Testis (tissue), 2 donors: Measurements from ENCODE around the gene RAB3C.

ENCODE experiments used
- CTCF ChIP-seq, 3 experiments: fragments of 450-650 bp in 2 of 3; fragments of 200-600 bp in 1 of 3; sonication (generic) in 1 of 3; IDR thresholded peaks; one replicate each; pipeline ENCODE4 v1.5.1; 2016 to 2019; ENCODE audit warnings: antibody characterized with exemption in 3 of 3, mild to moderate bottlenecking in 2 of 3, moderate library complexity in 1 of 3
- POLR2A ChIP-seq: fragments of 450-650 bp; IDR thresholded peaks from one replicate; pipeline ENCODE4 v1.6.1; 2017; ENCODE audit warnings: antibody characterized with exemption, mild to moderate bottlenecking, moderate library complexity

GRCh38 chr5:58582019-58582802 is 664 bp upstream of the RAB3C start:
- TF ChIP-seq CTCF (IDR thresholded peaks at IDR 0.05) (no peak), POLR2A (no peak)
